ENCODE data around the gene CDH13. TPM values are rescaled to one million over a fixed set of nuclear protein-coding genes. Genes with fewer than 3 reads are reported as not detected.

CDH13 gene
- total and polyA plus RNA-seq, 2 donors (not counting 1 experiment from before 2014, with no cell fraction given): 27.6 to 96.7 TPM

- no peak overlapping the region for H3K4me2 ChIP-seq (ENCODE audit: extremely low read depth, insufficient read depth, low read length)
- no peak overlapping the region for H3K9ac ChIP-seq (ENCODE audit: insufficient read depth, low read length)
- H3K4me3 ChIP-seq (replicated peaks in 1 of 4; ENCODE audit: control extremely low read depth in 1 of 4, insufficient read depth in 1 of 4, low read depth in 3 of 4, low read length in 4 of 4): no peak overlapping the region
- H2AFZ ChIP-seq (ENCODE audit: low read length): no peak overlapping the region
- no peaks in the 10 kb centered on the region for H4K20me1 ChIP-seq (ENCODE audit: control insufficient read depth, extremely low read depth, insufficient read depth, low read length)
- no peaks in the 10 kb centered on the region for H3K4me1 ChIP-seq (ENCODE audit: control insufficient read depth, extremely low read depth, insufficient read depth, low read length)
- TF ChIP-seq CTCF (conservative IDR thresholded peaks at IDR 0.05 in 1 of 2, IDR thresholded peaks at IDR 0.05 in 1 of 2; ENCODE audit: low read depth in 1 of 2, low read length in 2 of 2): no peak
- TF ChIP-seq EZH2 (IDR thresholded peaks at IDR 0.05; ENCODE audit: low read length, missing control alignments): no peak
- H3K27ac ChIP-seq (ENCODE audit: insufficient read depth, low read length): no peak overlapping the region
- H3K36me3 ChIP-seq (ENCODE audit: control insufficient read depth, insufficient read depth, low read length): no peaks in the 10 kb centered on the region
- no peaks in the 10 kb centered on the region for H3K79me2 ChIP-seq (ENCODE audit: control insufficient read depth, insufficient read depth, low read length)
- DNase-seq (ENCODE audit: low read depth in 2 of 2): no peak
- H3K27me3 ChIP-seq (ENCODE audit: control insufficient read depth, insufficient read depth, low read length): no peaks in the 10 kb centered on the region
- H3K9me3 ChIP-seq (ENCODE audit: control insufficient read depth, insufficient read depth, low read depth, low read length): no peaks in the 10 kb centered on the region
These were observed 41.3 kb downstream of the CDH13 start for GRCh38 chr16:82668094-82668493.

DNA sequence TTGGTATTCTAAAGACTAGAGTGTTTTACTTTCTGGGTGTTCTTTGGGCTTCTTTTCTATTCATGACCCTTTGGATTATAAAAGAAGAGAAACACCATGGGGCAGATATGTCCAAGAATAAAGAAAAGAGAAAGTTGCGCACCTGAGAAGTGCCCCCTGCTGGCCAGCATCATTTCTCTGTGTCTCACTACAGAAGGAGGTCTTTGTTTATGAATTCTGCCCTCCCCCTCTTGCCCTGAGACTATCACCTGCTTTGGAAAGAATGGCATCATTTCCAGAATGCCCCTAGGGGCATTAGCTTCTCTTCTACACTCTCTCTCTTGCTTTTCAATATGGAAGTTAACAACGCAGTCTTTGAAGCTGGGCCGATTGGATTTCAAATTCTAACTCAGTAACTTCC is 45.0 kb downstream of the CDH13 start:
- Histone ChIP-seq H3K36me3 (ENCODE audit: control insufficient read depth, insufficient read depth, low read length) (no peaks in the 10 kb centered on the region), H3K79me2 (ENCODE audit: control insufficient read depth, insufficient read depth, low read length) (no peaks in the 10 kb centered on the region)
- no peak for DNase-seq (ENCODE audit: low read depth in 2 of 2)

DNA sequence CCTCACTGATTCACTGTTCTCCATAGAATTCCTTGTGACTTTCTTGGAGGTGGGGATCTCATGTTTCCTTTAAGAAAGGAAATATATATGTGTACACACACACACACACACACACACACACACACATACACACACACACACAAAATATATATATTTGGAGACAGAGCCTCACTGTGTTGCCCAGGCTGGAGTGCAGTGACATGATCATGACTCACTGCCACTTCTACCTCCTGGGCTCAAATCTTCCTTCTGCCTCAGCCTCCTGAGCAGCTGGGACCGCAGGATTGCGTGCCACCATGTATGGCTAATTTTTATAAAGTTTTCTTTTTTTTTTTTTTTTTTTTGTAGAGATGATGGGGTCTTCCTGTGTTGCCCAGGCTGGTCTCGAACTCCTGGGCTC is 45.9 kb downstream of the CDH13 start:
- no peak overlapping the region for H3K9ac ChIP-seq (ENCODE audit: insufficient read depth, low read length)
- no peaks in the 10 kb centered on the region for H3K4me1 ChIP-seq (ENCODE audit: control insufficient read depth, extremely low read depth, insufficient read depth, low read length)
- no peak overlapping the region for H2AFZ ChIP-seq (ENCODE audit: low read length)
- H4K20me1 ChIP-seq (ENCODE audit: control insufficient read depth, extremely low read depth, insufficient read depth, low read length): no peaks in the 10 kb centered on the region
- DNase-seq (ENCODE audit: low read depth in 2 of 2): peak in 1 of 2 donors; percentile 42
- H3K9me3 ChIP-seq (ENCODE audit: control insufficient read depth, insufficient read depth, low read depth, low read length): no peaks in the 10 kb centered on the region
- H3K27me3 ChIP-seq (ENCODE audit: control insufficient read depth, insufficient read depth, low read length): no peaks in the 10 kb centered on the region
- no peak overlapping the region for H3K27ac ChIP-seq (ENCODE audit: insufficient read depth, low read length)
- H3K4me2 ChIP-seq (ENCODE audit: extremely low read depth, insufficient read depth, low read length): no peak overlapping the region
- no peaks in the 10 kb centered on the region for H3K36me3 ChIP-seq (ENCODE audit: control insufficient read depth, insufficient read depth, low read length)
- H3K4me3 ChIP-seq (replicated peaks in 1 of 4; ENCODE audit: control extremely low read depth in 1 of 4, insufficient read depth in 1 of 4, low read depth in 3 of 4, low read length in 4 of 4): no peak overlapping the region
- TF ChIP-seq CTCF (conservative IDR thresholded peaks at IDR 0.05 in 1 of 2, IDR thresholded peaks at IDR 0.05 in 1 of 2; ENCODE audit: low read depth in 1 of 2, low read length in 2 of 2): no peak
- no peak for TF ChIP-seq EZH2 (IDR thresholded peaks at IDR 0.05; ENCODE audit: low read length, missing control alignments)
- no peaks in the 10 kb centered on the region for H3K79me2 ChIP-seq (ENCODE audit: control insufficient read depth, insufficient read depth, low read length)

More for the DNA sequence above, 45.0 kb downstream of the CDH13 start:
- Histone ChIP-seq H3K27ac (ENCODE audit: insufficient read depth, low read length) (no peak overlapping the region), H3K4me2 (ENCODE audit: extremely low read depth, insufficient read depth, low read length) (no peak overlapping the region), H3K4me3 (replicated peaks in 1 of 4; ENCODE audit: control extremely low read depth in 1 of 4, insufficient read depth in 1 of 4, low read depth in 3 of 4, low read length in 4 of 4) (no peak overlapping the region), H3K27me3 (ENCODE audit: control insufficient read depth, insufficient read depth, low read length) (no peaks in the 10 kb centered on the region), H3K9me3 (ENCODE audit: control insufficient read depth, insufficient read depth, low read depth, low read length) (no peaks in the 10 kb centered on the region), H2AFZ (ENCODE audit: low read length) (no peak overlapping the region), H4K20me1 (ENCODE audit: control insufficient read depth, extremely low read depth, insufficient read depth, low read length) (no peaks in the 10 kb centered on the region), H3K4me1 (ENCODE audit: control insufficient read depth, extremely low read depth, insufficient read depth, low read length) (no peaks in the 10 kb centered on the region), H3K9ac (ENCODE audit: insufficient read depth, low read length) (no peak overlapping the region)
- no peak for TF ChIP-seq EZH2 (IDR thresholded peaks at IDR 0.05; ENCODE audit: low read length, missing control alignments)
- TF ChIP-seq CTCF (conservative IDR thresholded peaks at IDR 0.05 in 1 of 2, IDR thresholded peaks at IDR 0.05 in 1 of 2; ENCODE audit: low read depth in 1 of 2, low read length in 2 of 2): peak in 1 of 2 donors; percentile 35

Measured in fibroblast of lung (primary cell).